Measurements from ENCODE around the gene EFNA5. TPM values are rescaled to one million over a fixed set of nuclear protein-coding genes. Genes with fewer than 3 reads are reported as not detected.

The EFNA5 gene
- 28.3 and 33.8 TPM in 2 replicates for polyA plus RNA-seq

DNA sequence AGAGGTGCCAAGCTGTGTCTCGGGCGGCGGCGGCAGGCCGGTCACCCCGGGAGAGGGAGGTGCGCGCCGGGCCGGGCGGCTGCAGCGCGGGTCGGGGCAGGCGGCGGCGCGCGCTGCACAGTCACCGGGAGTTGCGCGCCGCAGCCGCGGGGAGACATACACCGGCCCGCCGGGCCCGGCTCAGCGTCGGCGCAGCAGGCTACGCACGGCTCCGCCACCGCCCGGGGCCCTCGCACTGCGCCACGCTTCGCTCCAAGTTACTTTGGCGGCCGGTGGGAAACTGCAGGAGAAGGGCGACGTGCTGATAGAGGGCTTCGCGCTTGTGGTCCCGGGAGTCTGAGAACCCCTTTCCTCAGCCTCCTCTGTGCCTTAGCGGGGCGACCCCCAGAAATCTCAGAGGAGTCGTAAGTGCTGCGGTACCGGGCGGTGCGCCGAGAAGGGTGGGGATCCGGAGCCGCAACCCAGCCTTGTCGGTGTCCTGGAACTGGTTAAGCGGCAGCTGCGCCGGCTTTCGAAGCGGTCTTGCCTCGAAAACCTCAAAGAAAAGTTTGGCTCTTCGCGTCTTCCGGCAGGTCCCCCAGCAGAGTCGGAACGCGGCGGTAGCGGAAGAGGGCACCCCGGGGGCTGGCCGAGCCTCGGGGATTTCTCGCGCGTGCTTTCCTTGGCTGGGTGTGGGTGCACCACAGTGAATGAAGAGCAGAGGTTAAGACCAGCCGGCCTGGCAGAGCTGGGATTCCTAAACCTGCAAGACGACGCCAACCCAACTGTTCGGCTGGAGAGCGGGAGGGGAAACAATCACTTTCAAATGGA lies at the start of gene EFNA5:
TSS of gene EFNA5 (minus strand) at position 6 of the 810 bp plus-strand sequence.

Data from Purkinje cell (primary cell).